Astrocyte (in vitro differentiated cells and primary cell): ENCODE results near the gene USP20. TPM values are rescaled to one million over a fixed set of nuclear protein-coding genes. Genes with fewer than 3 reads are reported as not detected.

Source experiments
- DNase-seq: peaks from one replicate; pipeline ENCODE4 v3.0.0-alpha.2; 2010; ENCODE audit warnings: low read depth
- FAIRE-seq: peaks from 2 replicates; lab custom pipeline; 2011; peaks lifted over from hg19 to GRCh38; lab: Jason Lieb, UNC
- H2AFZ ChIP-seq: 2 replicates; pipeline ENCODE4 v1.6.0; 2012; ENCODE audit warnings: low read depth, low read length, inconsistent platforms
- H3K27ac ChIP-seq: 2 replicates; pipeline ENCODE4 v1.5.1; 2011; ENCODE audit warnings: low read depth, low read length, inconsistent platforms
- H3K27me3 ChIP-seq: 2 replicates; pipeline ENCODE4 v1.6.0; 2011; ENCODE audit warnings: low read length, inconsistent platforms; ENCODE audit not compliant: insufficient read depth
- H3K36me3 ChIP-seq: 2 replicates; pipeline ENCODE4 v1.5.1; 2011; ENCODE audit warnings: low read length, inconsistent platforms; ENCODE audit not compliant: insufficient read depth
- H3K4me1 ChIP-seq: 2 replicates; pipeline ENCODE4 v1.5.1; 2011; ENCODE audit warnings: low read length, inconsistent platforms; ENCODE audit not compliant: insufficient read depth
- H3K4me2 ChIP-seq: 2 replicates; pipeline ENCODE4 v1.6.0; 2012; ENCODE audit warnings: low read length, inconsistent platforms
- H3K4me3 ChIP-seq: 2 replicates; pipeline ENCODE4 v1.5.1; 2011; ENCODE audit warnings: low read depth, mild to moderate bottlenecking, low read length, inconsistent platforms; ENCODE audit not compliant: insufficient read depth
- H3K79me2 ChIP-seq: 2 replicates; pipeline ENCODE4 v1.6.0; 2012; ENCODE audit warnings: mild to moderate bottlenecking, low read length, inconsistent platforms; ENCODE audit not compliant: insufficient read depth
- H3K9ac ChIP-seq: 2 replicates; pipeline ENCODE4 v1.6.0; 2012; ENCODE audit warnings: mild to moderate bottlenecking, low read length, inconsistent platforms
- H3K9me3 ChIP-seq: 2 replicates; pipeline ENCODE4 v1.5.1; 2012; ENCODE audit warnings: low read depth, mild to moderate bottlenecking, low read length, inconsistent platforms; ENCODE audit not compliant: insufficient read depth
- H4K20me1 ChIP-seq: 2 replicates; pipeline ENCODE4 v1.6.0; 2012; ENCODE audit warnings: low read length, inconsistent platforms; ENCODE audit not compliant: insufficient read depth
- H3K27ac Mint-ChIP-seq: one replicate; pipeline ENCODE4 v1.8.0; 2021; ENCODE audit warnings: mild to moderate bottlenecking, mixed read lengths; ENCODE audit not compliant: unreplicated experiment
- H3K27me3 Mint-ChIP-seq: one replicate; pipeline ENCODE4 v1.8.0; 2021; ENCODE audit warnings: low read depth, mixed read lengths; ENCODE audit not compliant: unreplicated experiment
- H3K36me3 Mint-ChIP-seq: one replicate; pipeline ENCODE4 v1.8.0; 2021; ENCODE audit warnings: low read depth, mixed read lengths; ENCODE audit not compliant: unreplicated experiment
- H3K4me1 Mint-ChIP-seq: one replicate; pipeline ENCODE4 v1.8.0; 2021; ENCODE audit warnings: low read depth, mixed read lengths; ENCODE audit not compliant: unreplicated experiment
- H3K4me3 Mint-ChIP-seq: one replicate; pipeline ENCODE4 v1.8.0; 2021; ENCODE audit warnings: mild to moderate bottlenecking, moderate library complexity, mixed read lengths; ENCODE audit not compliant: unreplicated experiment
- H3K9me3 Mint-ChIP-seq: one replicate; pipeline ENCODE4 v1.8.0; 2021; ENCODE audit warnings: mild to moderate bottlenecking, mixed read lengths; ENCODE audit not compliant: unreplicated experiment
- EZH2 ChIP-seq: IDR thresholded peaks from 2 replicates; pipeline ENCODE4 v1.6.1; 2012; ENCODE audit warnings: mild to moderate bottlenecking, low read length, inconsistent platforms; ENCODE audit not compliant: insufficient read depth
- total RNA-seq: library from RNA; stranded (reverse); gene quantifications from 2 replicates; pipeline ENCODE4 v1.2.1, GENCODE V29; 2021
- TF ChIP-seq, protein P1 (sequence below): IDR thresholded peaks from 2 replicates; pipeline ENCODE4 v1.5.1; 2011; ENCODE audit warnings: low read depth, mild to moderate bottlenecking, inconsistent platforms, low read length, moderate library complexity; ENCODE audit not compliant: insufficient read depth

Gene USP20
- total RNA-seq, 1 donor from 2014 or later, result 24.1 TPM

GRCh38 chr9:129891569-129891968, 56.3 kb downstream of the USP20 start:
- Histone ChIP-seq H3K4me2 (no peak overlapping the region), H4K20me1 (no peaks in the 10 kb centered on the region), H2AFZ (no peak overlapping the region), H3K36me3 (no peaks in the 10 kb centered on the region), H3K79me2 (no peaks in the 10 kb centered on the region), H3K4me1 (peaks cover 18% of the 10 kb centered on the region), H3K9ac (no peak overlapping the region), H3K27me3 (no peaks in the 10 kb centered on the region), H3K4me3 (no peak overlapping the region), H3K9me3 (no peaks in the 10 kb centered on the region), H3K27ac (no peak overlapping the region)
- DNase-seq (no peak), FAIRE-seq (no peak)
- H3K27me3 Mint-ChIP-seq, result no peaks in the 10 kb centered on the region
- H3K27ac Mint-ChIP-seq, result no peak overlapping the region
- no peaks in the 10 kb centered on the region for H3K9me3 Mint-ChIP-seq
- H3K36me3 Mint-ChIP-seq, result peaks cover 21% of the 10 kb centered on the region
- H3K4me1 Mint-ChIP-seq, result peaks cover 28% of the 10 kb centered on the region
- H3K4me3 Mint-ChIP-seq, result no peak overlapping the region
- TF ChIP-seq, protein P1, sequence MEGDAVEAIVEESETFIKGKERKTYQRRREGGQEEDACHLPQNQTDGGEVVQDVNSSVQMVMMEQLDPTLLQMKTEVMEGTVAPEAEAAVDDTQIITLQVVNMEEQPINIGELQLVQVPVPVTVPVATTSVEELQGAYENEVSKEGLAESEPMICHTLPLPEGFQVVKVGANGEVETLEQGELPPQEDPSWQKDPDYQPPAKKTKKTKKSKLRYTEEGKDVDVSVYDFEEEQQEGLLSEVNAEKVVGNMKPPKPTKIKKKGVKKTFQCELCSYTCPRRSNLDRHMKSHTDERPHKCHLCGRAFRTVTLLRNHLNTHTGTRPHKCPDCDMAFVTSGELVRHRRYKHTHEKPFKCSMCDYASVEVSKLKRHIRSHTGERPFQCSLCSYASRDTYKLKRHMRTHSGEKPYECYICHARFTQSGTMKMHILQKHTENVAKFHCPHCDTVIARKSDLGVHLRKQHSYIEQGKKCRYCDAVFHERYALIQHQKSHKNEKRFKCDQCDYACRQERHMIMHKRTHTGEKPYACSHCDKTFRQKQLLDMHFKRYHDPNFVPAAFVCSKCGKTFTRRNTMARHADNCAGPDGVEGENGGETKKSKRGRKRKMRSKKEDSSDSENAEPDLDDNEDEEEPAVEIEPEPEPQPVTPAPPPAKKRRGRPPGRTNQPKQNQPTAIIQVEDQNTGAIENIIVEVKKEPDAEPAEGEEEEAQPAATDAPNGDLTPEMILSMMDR, result no peak
- no peak for TF ChIP-seq EZH2

DNA sequence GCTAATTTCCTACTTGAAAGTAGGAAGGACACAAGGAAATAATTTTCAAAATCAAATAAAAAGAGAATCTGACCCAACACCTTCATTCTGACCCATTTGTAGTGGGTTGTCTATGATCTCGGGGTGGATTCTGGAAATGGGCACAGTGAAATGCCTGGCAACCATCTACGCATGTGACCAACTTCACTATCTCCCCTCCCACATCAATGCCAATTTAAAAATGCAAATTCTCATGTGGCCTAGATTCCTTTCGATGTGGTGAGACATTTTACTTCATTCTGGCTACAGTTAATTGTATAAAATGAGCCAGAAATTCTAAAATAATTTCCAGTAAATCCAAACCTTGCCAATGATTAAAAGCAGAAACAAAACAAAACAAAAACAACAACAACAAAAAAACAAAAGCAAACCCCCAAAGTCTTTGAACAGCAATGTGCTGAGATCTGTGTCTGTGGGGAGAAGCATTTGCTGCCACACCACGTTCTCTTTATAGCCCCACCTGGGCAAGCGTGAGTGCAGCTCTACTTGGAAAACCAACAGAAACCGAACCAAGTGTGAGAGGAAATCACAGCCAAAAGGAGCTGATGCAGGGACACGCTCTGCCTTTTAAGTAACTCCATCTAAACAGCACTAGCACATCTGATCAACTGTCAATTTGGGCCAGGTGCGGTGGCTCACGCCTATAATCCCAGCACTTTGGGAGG, 59.0 kb downstream of the USP20 start:
- Histone ChIP-seq H3K4me1 (peaks cover 4% of the 10 kb centered on the region), H3K4me3 (no peak overlapping the region), H3K9ac (no peak overlapping the region), H3K27me3 (no peaks in the 10 kb centered on the region), H3K79me2 (no peaks in the 10 kb centered on the region), H4K20me1 (no peaks in the 10 kb centered on the region), H3K4me2 (no peak overlapping the region), H3K9me3 (no peaks in the 10 kb centered on the region), H2AFZ (no peak overlapping the region), H3K36me3 (no peaks in the 10 kb centered on the region), H3K27ac (no peak overlapping the region)
- Mint-ChIP-seq H3K9me3 (peaks cover 3% of the 10 kb centered on the region), H3K27ac (no peak overlapping the region), H3K27me3 (no peaks in the 10 kb centered on the region), H3K4me3 (no peak overlapping the region), H3K36me3 (peaks cover 26% of the 10 kb centered on the region), H3K4me1 (peaks cover 6% of the 10 kb centered on the region)
- no peak for FAIRE-seq
- DNase-seq, result no peak
- no peak for TF ChIP-seq EZH2
- TF ChIP-seq, protein P1, result no peak
